Ammon's horn (tissue), 1 donor: Measurements from ENCODE around the gene MEGF11.
A peak's percentile ranks its signal among the peaks of the same experiment; 100 is the strongest.

ENCODE experiments used
- DNase-seq: peaks from one replicate; pipeline ENCODE4 v3.0.0-alpha.2; 2016; ENCODE audit warnings: low spot score

Gene MEGF11

GRCh38 chr15:66239514-66239913 is 14.0 kb downstream of the MEGF11 start:
- DNase-seq, result no peak

DNA sequence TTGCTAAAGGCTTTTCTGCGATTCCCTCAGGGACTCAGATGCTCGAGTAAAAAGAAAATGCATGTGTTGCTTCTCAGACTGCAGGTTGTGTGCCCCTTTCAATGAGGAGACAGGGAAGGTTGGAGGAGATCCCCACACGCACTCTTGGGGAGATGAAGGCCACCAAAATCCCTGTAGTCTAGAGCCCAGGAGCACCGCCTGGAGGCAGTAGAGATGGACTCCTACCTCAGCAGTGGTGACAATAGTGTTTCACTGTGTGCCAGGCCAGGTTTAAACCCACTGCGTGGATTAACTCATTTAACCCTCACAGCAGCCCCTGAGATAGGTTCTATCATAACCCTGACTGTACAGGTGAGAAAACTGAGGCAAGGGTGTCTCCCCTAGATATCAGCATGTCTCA is 15.2 kb downstream of the MEGF11 start:
- no peak for DNase-seq

- DNase-seq, result no peak
Measured at GRCh38 chr15:66237513-66238235, 15.9 kb downstream of the MEGF11 start.

DNA sequence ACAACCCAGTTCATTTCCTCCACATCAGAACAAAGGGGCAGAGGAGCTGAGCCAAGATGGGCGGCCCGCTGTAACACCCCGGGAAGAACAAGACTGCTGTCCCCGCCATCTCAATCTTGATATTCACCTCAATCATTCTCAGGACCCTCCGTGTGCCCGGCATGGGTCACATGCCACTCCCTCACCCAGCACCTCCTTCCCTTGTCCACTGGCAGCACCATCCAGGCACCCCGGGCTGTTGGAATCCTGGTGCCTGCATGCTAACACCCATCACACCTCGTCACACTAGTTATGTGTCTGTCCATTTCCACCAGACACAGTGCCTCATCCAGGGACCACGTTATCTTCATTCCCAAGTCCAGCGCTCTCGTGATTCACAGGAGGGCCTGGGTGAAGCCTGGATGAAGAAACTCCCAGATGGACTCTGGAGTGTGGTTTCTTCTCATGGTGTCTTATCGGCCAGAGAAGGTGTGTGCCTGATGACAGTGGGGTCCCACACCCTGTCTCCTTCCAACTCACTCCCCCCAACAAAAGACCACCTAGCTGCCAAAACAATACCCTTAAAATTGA is 16.7 kb downstream of the MEGF11 start:
- DNase-seq, result no peak

DNA sequence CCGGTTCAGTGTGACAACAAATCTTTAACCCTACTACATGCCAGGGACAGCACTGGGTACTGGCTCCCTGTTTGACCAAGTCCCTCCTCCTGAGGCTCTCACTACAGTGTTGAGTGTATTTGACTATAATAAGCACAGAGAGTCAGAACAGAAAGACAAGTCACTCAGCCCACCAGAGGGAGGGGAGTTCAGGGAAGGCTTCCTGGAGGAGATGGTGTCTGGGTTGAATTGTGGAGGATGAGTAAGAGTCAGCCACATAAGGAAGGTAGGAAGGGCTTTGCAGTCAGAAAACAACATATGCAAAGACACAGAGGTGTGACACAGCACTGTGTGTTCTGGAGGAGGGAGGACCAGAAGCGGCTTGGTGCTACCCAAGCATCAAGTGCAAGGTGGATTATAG is 17.7 kb downstream of the MEGF11 start:
- DNase-seq, result no peak

DNA sequence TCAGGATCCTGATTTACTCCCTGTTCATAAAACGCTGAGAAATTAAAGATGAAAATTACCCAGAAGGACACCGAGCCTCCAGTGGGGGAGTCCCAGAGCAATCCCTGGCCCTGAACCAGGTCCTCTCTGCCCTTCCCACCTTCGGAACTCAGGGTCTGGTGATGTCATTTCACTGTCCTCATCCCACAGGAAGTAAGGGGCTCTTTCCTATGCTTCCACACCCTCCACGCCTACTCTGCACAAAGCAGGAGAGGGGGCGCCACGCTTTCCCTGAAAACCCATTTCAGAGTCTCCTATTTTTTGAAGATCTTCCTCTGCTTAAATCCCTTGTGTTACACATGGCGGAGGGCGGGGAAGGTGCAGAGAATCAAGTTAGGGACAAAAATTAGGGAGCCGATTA is 18.8 kb downstream of the MEGF11 start:
- no peak for DNase-seq

DNA sequence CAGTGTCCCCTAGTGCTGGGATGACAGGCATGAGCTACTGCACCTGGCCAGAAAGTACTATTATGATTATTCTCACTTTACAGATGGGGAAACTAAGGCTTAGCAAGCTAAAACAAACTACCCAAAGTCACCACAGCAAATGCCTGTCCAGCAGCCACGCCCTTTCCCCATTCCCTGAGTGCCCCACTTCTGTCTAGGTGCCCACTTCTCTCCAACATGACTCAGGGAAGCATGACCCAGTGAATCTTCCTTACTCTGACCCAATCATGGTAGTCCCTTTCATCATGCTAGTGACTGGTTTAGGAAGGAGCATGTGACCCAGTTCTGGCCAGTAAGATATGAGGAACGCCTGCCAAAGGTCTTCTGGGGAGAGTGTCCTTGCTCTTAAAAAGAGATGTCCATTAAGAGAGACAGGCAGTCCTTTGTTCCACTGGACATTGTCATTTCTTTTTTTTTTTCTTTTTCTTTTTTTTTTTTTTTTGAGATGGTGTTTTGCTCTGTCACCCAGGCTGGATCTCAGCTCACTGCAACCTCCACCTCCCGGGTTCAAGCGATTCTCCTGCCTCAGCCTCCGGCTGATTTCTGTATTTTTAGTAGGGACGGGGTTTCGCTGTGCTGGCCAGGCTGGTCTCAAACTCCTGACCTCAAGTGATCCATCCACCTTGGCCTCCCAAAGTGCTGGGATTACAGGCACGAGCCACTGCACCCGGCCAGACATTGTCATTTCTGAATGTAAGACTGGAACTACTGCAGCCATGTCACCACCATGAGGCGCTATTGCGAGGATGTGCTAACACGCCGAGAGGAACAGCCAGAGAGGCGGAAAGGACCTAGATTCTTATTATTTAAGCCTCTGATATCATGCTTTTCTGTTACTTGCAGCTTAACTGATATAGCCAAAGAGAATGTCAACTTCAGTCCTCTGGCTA is 19.8 kb downstream of the MEGF11 start:
- DNase-seq, result no peak

DNA sequence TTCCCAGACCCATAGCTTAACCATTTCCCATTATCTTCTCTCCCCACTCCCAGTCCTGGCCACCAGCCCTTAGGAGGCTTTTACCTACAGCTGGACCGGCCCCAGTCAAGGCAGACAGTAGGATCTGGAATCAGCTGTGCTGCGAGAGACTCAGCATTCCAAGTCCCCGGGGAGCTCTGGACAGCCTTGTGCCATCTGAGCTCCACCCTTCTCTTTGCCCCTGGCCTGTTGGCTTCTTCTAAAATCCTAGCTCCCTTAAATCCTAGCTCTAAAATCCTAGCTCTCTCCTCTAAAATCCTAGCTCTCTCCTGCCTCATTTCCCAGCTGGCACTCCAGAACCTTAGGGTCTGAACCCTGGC is 21.3 kb downstream of the MEGF11 start:
- no peak for DNase-seq

GRCh38 chr15:66231394-66232266 is 21.9 kb downstream of the MEGF11 start:
- DNase-seq, result peak; percentile 28

GRCh38 chr15:66229790-66230465 is 23.6 kb downstream of the MEGF11 start:
- DNase-seq, result no peak

- DNase-seq, result no peak
Measured at GRCh38 chr15:66228807-66229735, 24.5 kb downstream of the MEGF11 start.

- no peak for DNase-seq
Measured at GRCh38 chr15:66226736-66227135, 26.8 kb downstream of the MEGF11 start.

DNA sequence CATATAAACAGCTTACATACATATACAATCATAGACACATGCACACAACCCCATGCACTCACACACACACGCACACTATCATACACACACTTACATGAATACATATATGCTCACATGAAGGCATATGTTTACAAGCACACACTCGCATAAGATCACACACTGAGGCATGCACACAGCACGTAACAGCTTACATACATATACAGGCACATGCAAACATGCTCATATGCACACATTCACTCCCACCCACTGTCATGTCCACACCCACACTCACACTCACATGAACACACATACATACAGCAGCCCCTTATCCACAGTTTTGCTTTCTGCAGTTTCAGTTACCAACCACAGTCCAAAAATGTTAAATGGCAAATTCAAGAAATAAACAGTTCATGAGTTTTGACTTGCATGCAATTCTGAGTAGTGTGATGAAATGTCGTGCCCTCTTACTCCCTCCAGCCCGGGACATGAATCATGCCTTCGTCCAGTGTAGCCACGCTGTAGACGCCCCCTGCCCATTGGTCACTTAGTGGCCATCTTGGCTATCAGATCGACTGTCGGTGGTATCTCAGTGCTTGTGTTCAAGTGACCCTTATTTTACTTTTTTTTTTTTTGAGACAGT is 27.8 kb downstream of the MEGF11 start:
- DNase-seq, result no peak

- DNase-seq, result no peak
Measured at GRCh38 chr15:66224946-66225345, 28.6 kb downstream of the MEGF11 start.

- DNase-seq, result no peak
Measured at GRCh38 chr15:66222273-66223198, 31.0 kb downstream of the MEGF11 start.

- no peak for DNase-seq
Measured at GRCh38 chr15:66221126-66221525, 32.4 kb downstream of the MEGF11 start.

DNA sequence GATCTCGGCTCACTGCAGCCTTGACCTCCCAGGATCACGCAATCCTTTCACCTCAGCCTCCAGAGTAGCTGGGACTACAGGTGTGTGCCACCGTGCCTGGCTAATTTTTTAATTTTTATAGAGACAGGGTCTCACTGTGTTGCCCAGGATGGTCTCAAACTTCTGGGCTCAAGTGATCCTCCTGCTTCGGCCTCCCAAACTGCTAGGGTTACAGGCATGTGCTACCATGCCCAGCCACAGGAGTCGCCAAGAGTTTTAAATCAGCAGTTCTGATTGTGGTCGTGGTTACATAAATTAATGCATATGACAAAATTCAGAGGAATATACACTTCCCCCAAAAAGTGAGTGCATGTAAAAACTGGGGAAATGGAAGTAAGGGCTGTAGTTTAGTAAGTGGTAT is 32.9 kb downstream of the MEGF11 start:
- no peak for DNase-seq

GRCh38 chr15:66219339-66219738 is 34.2 kb downstream of the MEGF11 start:
- no peak for DNase-seq

DNA sequence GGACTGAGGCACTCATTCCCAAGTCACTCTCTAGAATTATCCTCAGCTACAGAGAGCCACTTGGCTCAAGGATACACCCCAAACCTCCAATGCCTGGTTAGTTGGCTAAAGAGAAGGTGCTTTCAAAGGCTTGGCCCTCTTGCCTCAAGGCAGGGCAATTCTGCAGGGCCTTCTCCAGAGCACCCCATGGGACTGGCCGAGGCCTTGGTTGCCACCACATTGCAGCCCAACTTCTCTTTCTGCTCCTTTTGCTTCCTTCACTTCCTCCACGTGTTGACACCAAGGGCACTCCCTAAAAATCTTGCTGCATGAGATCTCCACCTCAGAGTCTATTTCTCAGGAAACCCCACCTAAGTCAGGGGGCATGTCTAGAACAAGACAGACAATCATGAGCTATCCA is 36.7 kb downstream of the MEGF11 start:
- no peak for DNase-seq
